ENCODE data around the gene GTF2H2C_2.
"Not testable (repeated sequence)": the region's sequence is repeated elsewhere in the genome, so short reads cannot be mapped to it uniquely, and the experiment has no call there.

DNA sequence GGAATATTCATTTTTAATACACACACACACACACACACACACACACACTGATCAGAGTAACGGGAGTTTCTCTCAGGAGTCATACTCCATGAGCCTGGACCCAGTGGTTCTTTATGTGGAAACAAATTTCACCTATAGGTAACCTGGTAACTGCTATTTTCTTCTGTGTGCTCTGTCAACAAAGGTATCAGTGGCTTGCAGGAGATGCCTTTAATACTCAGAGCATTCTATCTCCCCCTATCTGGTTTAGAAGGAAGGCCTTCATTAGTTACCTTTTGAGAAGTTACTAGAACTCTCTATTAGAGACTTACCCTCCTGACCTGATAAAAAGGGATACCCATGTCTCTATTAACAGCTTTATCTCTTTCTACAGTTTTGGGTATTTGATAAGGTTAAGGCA lies 34.4 kb downstream of the GTF2H2C_2 start:
- TF ChIP-seq, protein P1, sequence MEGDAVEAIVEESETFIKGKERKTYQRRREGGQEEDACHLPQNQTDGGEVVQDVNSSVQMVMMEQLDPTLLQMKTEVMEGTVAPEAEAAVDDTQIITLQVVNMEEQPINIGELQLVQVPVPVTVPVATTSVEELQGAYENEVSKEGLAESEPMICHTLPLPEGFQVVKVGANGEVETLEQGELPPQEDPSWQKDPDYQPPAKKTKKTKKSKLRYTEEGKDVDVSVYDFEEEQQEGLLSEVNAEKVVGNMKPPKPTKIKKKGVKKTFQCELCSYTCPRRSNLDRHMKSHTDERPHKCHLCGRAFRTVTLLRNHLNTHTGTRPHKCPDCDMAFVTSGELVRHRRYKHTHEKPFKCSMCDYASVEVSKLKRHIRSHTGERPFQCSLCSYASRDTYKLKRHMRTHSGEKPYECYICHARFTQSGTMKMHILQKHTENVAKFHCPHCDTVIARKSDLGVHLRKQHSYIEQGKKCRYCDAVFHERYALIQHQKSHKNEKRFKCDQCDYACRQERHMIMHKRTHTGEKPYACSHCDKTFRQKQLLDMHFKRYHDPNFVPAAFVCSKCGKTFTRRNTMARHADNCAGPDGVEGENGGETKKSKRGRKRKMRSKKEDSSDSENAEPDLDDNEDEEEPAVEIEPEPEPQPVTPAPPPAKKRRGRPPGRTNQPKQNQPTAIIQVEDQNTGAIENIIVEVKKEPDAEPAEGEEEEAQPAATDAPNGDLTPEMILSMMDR (IDR thresholded peaks at IDR 0.05), result not testable (repeated sequence)
- not testable (repeated sequence) for TF ChIP-seq POLR2AphosphoS5 (IDR thresholded peaks at IDR 0.05)

Measured in breast epithelium (tissue), 3 donors.